ENCODE data around the gene CLIC4.

GRCh38 chr1:24828887-24829192 lies 83.6 kb downstream of the CLIC4 start:
- no peak for TF ChIP-seq CTCF (IDR thresholded peaks at IDR 0.05; ENCODE audit: low read depth, low read length)
- TF ChIP-seq POLR2A (IDR thresholded peaks at IDR 0.05; ENCODE audit: extremely low read depth, insufficient read length): no peak
- TF ChIP-seq MAX (IDR thresholded peaks at IDR 0.05; ENCODE audit: low read depth, low read length): no peak
- TF ChIP-seq MYC (IDR thresholded peaks at IDR 0.05; ENCODE audit: low read depth, low read length): no peak

All from NB4 (cell line).